ENCODE measurements around the gene CIT.

- TF ChIP-seq TAF1 (conservative IDR thresholded peaks at IDR 0.05): no peak
- TF ChIP-seq, protein P1, sequence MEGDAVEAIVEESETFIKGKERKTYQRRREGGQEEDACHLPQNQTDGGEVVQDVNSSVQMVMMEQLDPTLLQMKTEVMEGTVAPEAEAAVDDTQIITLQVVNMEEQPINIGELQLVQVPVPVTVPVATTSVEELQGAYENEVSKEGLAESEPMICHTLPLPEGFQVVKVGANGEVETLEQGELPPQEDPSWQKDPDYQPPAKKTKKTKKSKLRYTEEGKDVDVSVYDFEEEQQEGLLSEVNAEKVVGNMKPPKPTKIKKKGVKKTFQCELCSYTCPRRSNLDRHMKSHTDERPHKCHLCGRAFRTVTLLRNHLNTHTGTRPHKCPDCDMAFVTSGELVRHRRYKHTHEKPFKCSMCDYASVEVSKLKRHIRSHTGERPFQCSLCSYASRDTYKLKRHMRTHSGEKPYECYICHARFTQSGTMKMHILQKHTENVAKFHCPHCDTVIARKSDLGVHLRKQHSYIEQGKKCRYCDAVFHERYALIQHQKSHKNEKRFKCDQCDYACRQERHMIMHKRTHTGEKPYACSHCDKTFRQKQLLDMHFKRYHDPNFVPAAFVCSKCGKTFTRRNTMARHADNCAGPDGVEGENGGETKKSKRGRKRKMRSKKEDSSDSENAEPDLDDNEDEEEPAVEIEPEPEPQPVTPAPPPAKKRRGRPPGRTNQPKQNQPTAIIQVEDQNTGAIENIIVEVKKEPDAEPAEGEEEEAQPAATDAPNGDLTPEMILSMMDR (IDR thresholded peaks at IDR 0.05; ENCODE audit: low read depth, low read length, missing input control): no peak
- no peak for TF ChIP-seq GABPA (IDR thresholded peaks at IDR 0.05 in 1 of 2, conservative IDR thresholded peaks at IDR 0.05 in 1 of 2)
- no peak for TF ChIP-seq SP1 (IDR thresholded peaks at IDR 0.05)
- peak in 1 of 2 donors; percentile 39 for TF ChIP-seq RXRA (IDR thresholded peaks at IDR 0.05)
- TF ChIP-seq MAX (IDR thresholded peaks at IDR 0.05): no peak
- no peak for TF ChIP-seq ZBTB33 (IDR thresholded peaks at IDR 0.05)
- TF ChIP-seq FOXA1 (IDR thresholded peaks at IDR 0.05): no peak
- no peak for TF ChIP-seq HNF4G (IDR thresholded peaks at IDR 0.05)
- TF ChIP-seq ATF3 (IDR thresholded peaks at IDR 0.05): no peak
- TF ChIP-seq, protein P2, sequence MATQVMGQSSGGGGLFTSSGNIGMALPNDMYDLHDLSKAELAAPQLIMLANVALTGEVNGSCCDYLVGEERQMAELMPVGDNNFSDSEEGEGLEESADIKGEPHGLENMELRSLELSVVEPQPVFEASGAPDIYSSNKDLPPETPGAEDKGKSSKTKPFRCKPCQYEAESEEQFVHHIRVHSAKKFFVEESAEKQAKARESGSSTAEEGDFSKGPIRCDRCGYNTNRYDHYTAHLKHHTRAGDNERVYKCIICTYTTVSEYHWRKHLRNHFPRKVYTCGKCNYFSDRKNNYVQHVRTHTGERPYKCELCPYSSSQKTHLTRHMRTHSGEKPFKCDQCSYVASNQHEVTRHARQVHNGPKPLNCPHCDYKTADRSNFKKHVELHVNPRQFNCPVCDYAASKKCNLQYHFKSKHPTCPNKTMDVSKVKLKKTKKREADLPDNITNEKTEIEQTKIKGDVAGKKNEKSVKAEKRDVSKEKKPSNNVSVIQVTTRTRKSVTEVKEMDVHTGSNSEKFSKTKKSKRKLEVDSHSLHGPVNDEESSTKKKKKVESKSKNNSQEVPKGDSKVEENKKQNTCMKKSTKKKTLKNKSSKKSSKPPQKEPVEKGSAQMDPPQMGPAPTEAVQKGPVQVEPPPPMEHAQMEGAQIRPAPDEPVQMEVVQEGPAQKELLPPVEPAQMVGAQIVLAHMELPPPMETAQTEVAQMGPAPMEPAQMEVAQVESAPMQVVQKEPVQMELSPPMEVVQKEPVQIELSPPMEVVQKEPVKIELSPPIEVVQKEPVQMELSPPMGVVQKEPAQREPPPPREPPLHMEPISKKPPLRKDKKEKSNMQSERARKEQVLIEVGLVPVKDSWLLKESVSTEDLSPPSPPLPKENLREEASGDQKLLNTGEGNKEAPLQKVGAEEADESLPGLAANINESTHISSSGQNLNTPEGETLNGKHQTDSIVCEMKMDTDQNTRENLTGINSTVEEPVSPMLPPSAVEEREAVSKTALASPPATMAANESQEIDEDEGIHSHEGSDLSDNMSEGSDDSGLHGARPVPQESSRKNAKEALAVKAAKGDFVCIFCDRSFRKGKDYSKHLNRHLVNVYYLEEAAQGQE (IDR thresholded peaks at IDR 0.05): no peak
- no peak for TF ChIP-seq JUND (IDR thresholded peaks at IDR 0.05)
- no peak for TF ChIP-seq RAD21 (IDR thresholded peaks at IDR 0.05)
These were observed 207.2 kb downstream of the CIT start for GRCh38 chr12:119669744-119670472.
